ENCODE data around the gene PNPT1. TPM values are rescaled to one million over a fixed set of nuclear protein-coding genes. Genes with fewer than 3 reads are reported as not detected.
A peak's percentile ranks its signal among the peaks of the same experiment; 100 is the strongest.
"Not testable (repeated sequence)": the region's sequence is repeated elsewhere in the genome, so short reads cannot be mapped to it uniquely, and the experiment has no call there.

Gene PNPT1
- total and polyA plus RNA-seq, 12 donors, result 10.1 to 29.1 (median 24.0) TPM

GRCh38 chr2:55703350-55703749, 9.7 kb upstream of the PNPT1 start:
- no peak for TF ChIP-seq CTCF (IDR thresholded peaks at IDR 0.05)
- Histone ChIP-seq H3K4me1 (no peaks in the 10 kb centered on the region), H3K27me3 (peaks cover 0 to 23% (median 4%) of the 10 kb centered on the region in 7 donors), H3K36me3 (no peaks in the 10 kb centered on the region), H3K4me3 (no peak overlapping the region), H3K27ac (no peak overlapping the region), H3K9me3 (no peaks in the 10 kb centered on the region)
- ATAC-seq (no peak), DNase-seq (no peak)
- intact Hi-C loops (cut with DNase I), result no loop called here
- 45 to 52% methylated on average over 4 of the region's 4 CpGs for WGBS, 2 donors

- H3K27me3 ChIP-seq; ATAC-seq; DNase-seq; H3K9me3 ChIP-seq; intact Hi-C loops (cut with DNase I): not testable (repeated sequence)
- Histone ChIP-seq H3K4me1 (peaks cover 0 to 16% (median 11%) of the 10 kb centered on the region in 9 donors), H3K4me3 (peak overlapping the region; percentile 57 to 90 (median 86)), H3K36me3 (peaks cover 0 to 23% (median 0%) of the 10 kb centered on the region in 9 donors), H3K27ac (peak overlapping the region in 1 of 10 donors; percentile 71)
- 33 to 37% methylated on average over 5 of the region's 5 CpGs for WGBS, 2 donors
These were observed 904 bp downstream of the PNPT1 start for GRCh38 chr2:55692740-55693139.

GRCh38 chr2:55672630-55673029, 21.0 kb downstream of the PNPT1 start:
- DNase-seq, result no peak
- ATAC-seq, result no peak
- Histone ChIP-seq H3K27me3 (no peaks in the 10 kb centered on the region), H3K36me3 (peaks cover 0 to 94% (median 30%) of the 10 kb centered on the region in 9 donors), H3K27ac (no peak overlapping the region), H3K4me3 (no peak overlapping the region), H3K4me1 (no peaks in the 10 kb centered on the region), H3K9me3 (no peaks in the 10 kb centered on the region)
- intact Hi-C loops (cut with DNase I), result no loop called here
- TF ChIP-seq CTCF (IDR thresholded peaks at IDR 0.05), result no peak
- 80 to 87% methylated on average over 3 of the region's 3 CpGs for WGBS, 2 donors

- TF ChIP-seq CTCF (IDR thresholded peaks at IDR 0.05), result no peak
- ATAC-seq (no peak), DNase-seq (no peak)
- no peak overlapping the region for H3K27ac ChIP-seq
- H3K36me3 ChIP-seq, result peaks cover 0 to 100% (median 47%) of the 10 kb centered on the region in 9 donors
- no peaks in the 10 kb centered on the region for H3K4me1 ChIP-seq
- intact Hi-C loops (cut with DNase I), result no loop called here
- no peaks in the 10 kb centered on the region for H3K9me3 ChIP-seq
- no peak overlapping the region for H3K4me3 ChIP-seq
- H3K27me3 ChIP-seq, result no peaks in the 10 kb centered on the region
These were observed 24.7 kb downstream of the PNPT1 start for GRCh38 chr2:55668956-55669355.

GRCh38 chr2:55653255-55653654, 40.4 kb downstream of the PNPT1 start:
- Histone ChIP-seq H3K27ac (no peak overlapping the region), H3K4me3 (no peak overlapping the region), H3K27me3 (no peaks in the 10 kb centered on the region), H3K9me3 (no peaks in the 10 kb centered on the region), H3K4me1 (no peaks in the 10 kb centered on the region), H3K36me3 (peaks cover 0 to 83% (median 23%) of the 10 kb centered on the region in 9 donors)
- 95% methylated on average over 2 of the region's 2 CpGs for WGBS, 2 donors
- ATAC-seq (no peak), DNase-seq (no peak)
- no peak for TF ChIP-seq CTCF (IDR thresholded peaks at IDR 0.05)
- intact Hi-C loops (cut with DNase I), result no loop called here

All from heart right ventricle (tissue), 16 donors.